AG04449 (cell line): ENCODE data around the gene FCAMR.

Source experiments
- CTCF ChIA-PET: fragments of 350-600 bp; formaldehyde crosslinking; extraction: SDS; loops from one replicate; lab custom pipeline; 2021; ENCODE audit warnings: antibody characterized with exemption; lab: Yijun Ruan, JAX
- POLR2A ChIA-PET: fragments of 400-600, 350-600 bp; formaldehyde crosslinking; extraction: SDS; loops from one replicate; lab custom pipeline; 2020; ENCODE audit warnings: antibody characterized with exemption, inconsistent platforms; lab: Yijun Ruan, JAX
- DNase-seq: peaks from one replicate; pipeline ENCODE4 v3.0.0-alpha.2; 2010; ENCODE audit warnings: low read depth, low spot score
- H3K4me3 ChIP-seq: 2 replicates; pipeline ENCODE4 v1.5.1; 2011; ENCODE audit warnings: low read depth, mild to moderate bottlenecking, control low read depth, low read length
- TF ChIP-seq, protein P1 (sequence below): IDR thresholded peaks from one replicate; pipeline ENCODE4 v1.5.1; 2011; ENCODE audit warnings: mild to moderate bottlenecking, moderate library complexity, low read length, control low read depth, inconsistent platforms; ENCODE audit not compliant: insufficient read depth; ENCODE audit errors: missing control alignments

Gene FCAMR

DNA sequence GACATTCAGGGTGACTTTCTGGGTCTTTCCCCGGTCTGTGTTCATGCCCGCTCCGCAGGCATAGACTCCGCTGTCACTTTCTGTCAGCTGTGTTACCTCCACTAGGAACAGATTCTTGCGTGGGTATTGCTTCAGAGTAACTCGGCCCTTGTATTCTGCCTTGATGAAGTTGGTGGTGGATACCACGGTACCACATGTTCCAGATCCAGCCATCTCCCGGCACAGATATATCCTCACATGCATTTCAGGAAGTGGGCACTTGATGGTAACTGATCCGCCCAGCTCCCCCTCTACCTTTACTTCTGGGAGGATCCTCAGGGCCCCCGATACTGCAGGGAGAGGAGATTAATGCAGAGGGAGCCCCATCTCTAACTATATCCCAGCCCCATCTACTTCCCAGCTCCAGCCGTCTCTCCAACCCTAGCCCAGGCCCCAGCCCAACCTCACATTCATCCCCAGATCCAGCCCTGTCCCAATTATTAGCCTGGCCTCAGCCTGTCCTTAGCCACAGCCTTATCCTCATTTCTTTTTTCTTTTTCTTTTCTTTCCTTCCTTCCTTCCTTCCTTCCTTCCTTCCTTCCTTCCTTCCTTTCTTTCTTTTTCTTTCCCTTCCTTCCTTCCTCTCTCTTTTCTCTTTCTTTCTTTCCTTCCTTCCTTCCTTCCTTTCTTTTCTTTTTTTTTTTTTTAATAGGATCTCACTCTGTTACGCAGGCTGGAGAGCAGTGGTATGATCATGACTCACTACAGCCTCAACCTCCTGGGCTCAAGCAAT is 56.3 kb downstream of the FCAMR start:
- DNase-seq, result no peak
- H3K4me3 ChIP-seq, result no peak overlapping the region
- TF ChIP-seq, protein P1, sequence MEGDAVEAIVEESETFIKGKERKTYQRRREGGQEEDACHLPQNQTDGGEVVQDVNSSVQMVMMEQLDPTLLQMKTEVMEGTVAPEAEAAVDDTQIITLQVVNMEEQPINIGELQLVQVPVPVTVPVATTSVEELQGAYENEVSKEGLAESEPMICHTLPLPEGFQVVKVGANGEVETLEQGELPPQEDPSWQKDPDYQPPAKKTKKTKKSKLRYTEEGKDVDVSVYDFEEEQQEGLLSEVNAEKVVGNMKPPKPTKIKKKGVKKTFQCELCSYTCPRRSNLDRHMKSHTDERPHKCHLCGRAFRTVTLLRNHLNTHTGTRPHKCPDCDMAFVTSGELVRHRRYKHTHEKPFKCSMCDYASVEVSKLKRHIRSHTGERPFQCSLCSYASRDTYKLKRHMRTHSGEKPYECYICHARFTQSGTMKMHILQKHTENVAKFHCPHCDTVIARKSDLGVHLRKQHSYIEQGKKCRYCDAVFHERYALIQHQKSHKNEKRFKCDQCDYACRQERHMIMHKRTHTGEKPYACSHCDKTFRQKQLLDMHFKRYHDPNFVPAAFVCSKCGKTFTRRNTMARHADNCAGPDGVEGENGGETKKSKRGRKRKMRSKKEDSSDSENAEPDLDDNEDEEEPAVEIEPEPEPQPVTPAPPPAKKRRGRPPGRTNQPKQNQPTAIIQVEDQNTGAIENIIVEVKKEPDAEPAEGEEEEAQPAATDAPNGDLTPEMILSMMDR, result no peak
- ChIA-PET CTCF (interaction anchor here (0.9 to 12.9 kb wide), 23 partner anchors 8 to 407 kb away, joined by 3 to 490 read pairs (median 17); partner anchors contain the start of genes DYRK3, IL20, IL24 and RASSF5), POLR2A (no interaction called here)

DNA sequence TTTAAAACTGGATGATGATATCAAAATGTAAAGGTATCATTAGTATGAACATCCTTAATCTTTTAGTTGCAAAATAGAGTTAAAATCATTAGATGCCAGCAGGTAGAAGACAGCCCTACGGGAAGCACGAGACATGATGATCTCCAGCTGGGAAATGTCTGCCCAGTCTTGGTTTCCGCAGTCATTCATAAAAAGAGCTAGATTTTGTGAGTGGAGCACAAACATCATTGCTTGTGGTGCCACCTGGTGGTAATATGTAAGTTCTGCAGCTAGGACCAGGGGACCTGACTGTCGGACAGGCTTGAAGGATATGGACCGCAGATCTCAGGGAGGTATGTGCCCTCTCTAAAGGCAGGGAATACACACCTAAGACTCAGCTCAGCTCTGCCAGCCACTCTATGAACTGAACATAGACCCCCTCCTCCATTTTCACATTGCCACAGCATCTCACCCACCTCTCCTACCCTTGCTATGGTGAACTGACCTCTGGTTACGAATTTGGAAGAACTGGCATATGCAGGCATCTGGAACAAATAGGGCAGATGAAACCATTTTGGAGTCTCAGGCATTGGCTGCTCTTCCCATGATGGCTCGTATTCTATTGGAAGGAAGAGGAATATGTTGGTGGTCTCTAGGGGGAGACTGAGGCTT is 57.7 kb downstream of the FCAMR start:
- TF ChIP-seq, protein P1, result peak; percentile 73
- POLR2A ChIA-PET, result no interaction called here

DNA sequence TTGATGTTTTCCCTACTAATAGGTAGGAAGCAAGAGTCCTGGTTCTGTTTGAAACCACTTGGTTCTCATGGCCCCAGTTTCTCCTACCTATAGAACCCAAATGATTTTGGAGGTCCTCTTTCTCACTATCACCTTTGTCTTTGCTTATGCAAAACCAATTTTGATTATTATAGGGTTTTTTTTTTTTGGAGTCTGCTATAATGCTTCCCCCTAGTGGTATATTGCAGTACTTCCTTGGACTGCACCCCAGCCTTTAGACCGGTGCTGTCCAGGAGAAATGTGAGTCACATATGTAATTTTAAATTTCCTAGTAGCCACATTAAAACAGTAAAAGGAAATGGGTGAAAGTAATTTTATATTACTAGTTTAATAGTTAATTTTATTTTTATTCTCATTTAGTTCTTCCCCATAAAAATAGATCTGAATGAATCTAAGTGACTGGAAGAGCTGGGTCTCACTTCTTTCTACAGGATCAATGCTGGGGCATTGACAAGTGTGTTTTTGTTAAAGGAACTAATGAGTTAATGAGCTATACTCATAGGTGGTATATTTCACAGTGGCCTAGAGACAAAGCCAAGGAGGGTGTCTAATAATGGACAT is 59.1 kb downstream of the FCAMR start:
- H3K4me3 ChIP-seq, result no peak overlapping the region
- TF ChIP-seq, protein P1, result peak; percentile 46
- ChIA-PET POLR2A (no interaction called here), CTCF (interaction anchor here (0.6 to 12.9 kb wide), 65 partner anchors 10 to 589 kb away, joined by 3 to 490 read pairs (median 9); partner anchors contain the start of genes DYRK3, FCAMR, FCMR and IL19)
- DNase-seq, result no peak

More for the DNA sequence above, 57.7 kb downstream of the FCAMR start:
- H3K4me3 ChIP-seq, result no peak overlapping the region
- no peak for DNase-seq
- CTCF ChIA-PET, result interaction anchor here (0.6 to 12.9 kb wide), 91 partner anchors 9 to 587 kb away, joined by 3 to 490 read pairs (median 6); partner anchors contain the start of genes DYRK3, FCMR, IKBKE and IL19

DNA sequence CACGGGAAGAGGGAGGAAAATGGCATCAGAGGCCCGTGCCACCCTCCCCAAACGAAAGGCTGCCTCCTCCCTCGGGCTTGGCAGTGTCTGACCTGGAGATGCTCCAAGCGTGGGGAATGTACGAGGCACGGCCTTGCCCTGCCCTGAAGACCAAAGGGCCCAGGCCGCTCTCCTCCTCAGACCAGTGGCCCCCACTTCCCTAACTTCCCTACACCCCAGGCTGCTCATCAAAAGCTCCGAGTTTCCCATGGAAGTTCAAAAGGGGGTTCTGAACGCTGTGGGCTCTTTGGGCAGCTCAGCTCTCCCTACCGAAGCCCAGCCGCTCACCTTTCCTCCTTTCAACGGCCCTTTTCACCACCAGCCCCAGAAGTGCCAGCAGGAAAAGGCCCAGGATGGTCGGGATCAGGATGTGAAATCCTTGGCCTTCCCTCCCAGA is 60.4 kb downstream of the FCAMR start:
- TF ChIP-seq, protein P1, result no peak
- no peak for DNase-seq
- peak overlapping the region; percentile 55 for H3K4me3 ChIP-seq
- CTCF ChIA-PET, result interaction anchor here (0.6 to 7.8 kb wide), 35 partner anchors 9 to 420 kb away, joined by 3 to 99 read pairs (median 5); partner anchors contain the start of genes DYRK3, IL20 and IL24
- POLR2A ChIA-PET, result no interaction called here

DNA sequence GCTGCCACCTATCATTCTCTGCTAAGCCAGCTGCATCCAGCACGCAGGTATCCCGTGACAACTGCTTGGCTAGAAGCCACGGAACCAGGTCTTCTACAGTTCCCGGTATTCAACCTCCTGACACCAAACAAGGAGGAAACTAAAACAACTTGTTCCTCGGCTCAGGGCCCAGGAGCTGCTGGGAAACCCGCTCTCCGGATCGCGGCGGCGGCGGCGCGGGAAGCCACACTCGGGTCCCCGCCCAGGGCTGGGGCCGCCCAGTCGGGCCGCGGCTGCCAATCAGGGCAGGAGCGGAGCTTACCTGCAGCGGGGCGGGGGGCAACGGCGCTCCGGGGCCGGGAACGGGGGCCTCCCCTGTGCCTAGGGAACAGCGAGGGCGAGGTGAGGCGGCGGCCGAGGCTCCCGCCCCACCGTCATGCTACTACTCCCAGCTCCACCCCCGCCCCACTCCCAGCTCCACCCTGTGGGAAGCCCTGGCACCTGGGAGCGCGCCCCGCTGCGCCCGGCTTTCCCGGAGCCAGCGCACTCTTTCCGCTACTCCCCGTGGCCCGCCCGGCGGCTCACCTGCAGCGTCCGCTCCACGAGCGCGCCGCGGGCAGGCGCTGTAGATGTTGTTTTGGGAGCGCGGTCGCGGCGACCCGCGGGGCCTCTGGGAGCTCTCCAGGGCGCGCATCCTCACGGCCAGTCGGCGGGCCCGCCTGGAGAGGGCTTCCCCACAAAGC is 60.9 kb downstream of the FCAMR start:
- DNase-seq, result no peak
- ChIA-PET CTCF (interaction anchor here (0.6 to 7.8 kb wide), 44 partner anchors 10 to 430 kb away, joined by 3 to 99 read pairs (median 5); partner anchors contain the start of genes DYRK3, EIF2D, IL20 and IL24), POLR2A (no interaction called here)
- H3K4me3 ChIP-seq, result peak overlapping the region; percentile 55
- TF ChIP-seq, protein P1, result no peak
